Activated CD8-positive, alpha-beta memory T cell treated with anti-CD3 and anti-CD28 coated beads for 1 hour (primary cell): ENCODE data around the gene ALDH1L1.
"Not testable (repeated sequence)": the region's sequence is repeated elsewhere in the genome, so short reads cannot be mapped to it uniquely, and the experiment has no call there.

ENCODE experiments used
- DNase-seq, 2 donors: peaks; one replicate each; pipeline ENCODE4 v3.0.0-alpha.2; 2020; ENCODE audit warnings: low read depth in 1 of 2; ENCODE audit errors: extremely low read depth in 1 of 2

Gene ALDH1L1

GRCh38 chr3:126085841-126086240, 94.5 kb downstream of the ALDH1L1 start:
- DNase-seq: no peak

GRCh38 chr3:126085276-126085675, 95.1 kb downstream of the ALDH1L1 start:
- no peak for DNase-seq

GRCh38 chr3:126084768-126085180, 95.6 kb downstream of the ALDH1L1 start:
- DNase-seq: no peak

- peak; percentile 37 to 73 for DNase-seq
Observed at GRCh38 chr3:126083913-126084767, 96.2 kb downstream of the ALDH1L1 start, which contains the start of gene SLC41A3. TSS of gene SLC41A3 (minus strand) at chr3:126084124. CDS start at chr3:126068219, 15,905 bp downstream.

GRCh38 chr3:126083511-126083912, 96.9 kb downstream of the ALDH1L1 start:
- DNase-seq: peak in 1 of 2 donors; percentile 12

GRCh38 chr3:126083138-126083445, 97.3 kb downstream of the ALDH1L1 start:
- DNase-seq: no peak

GRCh38 chr3:126082362-126083137, 97.8 kb downstream of the ALDH1L1 start:
- no peak for DNase-seq

GRCh38 chr3:126081618-126082361, 98.6 kb downstream of the ALDH1L1 start:
- DNase-seq: no peak

- no peak for DNase-seq
Observed at GRCh38 chr3:126080970-126081369, 99.4 kb downstream of the ALDH1L1 start.

GRCh38 chr3:126078866-126079265, 101.5 kb downstream of the ALDH1L1 start:
- no peak for DNase-seq

- no peak for DNase-seq
Observed at GRCh38 chr3:126077754-126078153, 102.6 kb downstream of the ALDH1L1 start.

GRCh38 chr3:126076140-126076539, 104.2 kb downstream of the ALDH1L1 start:
- no peak for DNase-seq

- DNase-seq: no peak
Observed at GRCh38 chr3:126070146-126070545, 110.2 kb downstream of the ALDH1L1 start.

GRCh38 chr3:126067959-126068358, 112.4 kb downstream of the ALDH1L1 start:
- no peak for DNase-seq

- not testable (repeated sequence) for DNase-seq
Observed at GRCh38 chr3:126066676-126067075, 113.7 kb downstream of the ALDH1L1 start.

- DNase-seq: no peak
Observed at GRCh38 chr3:126065876-126066275, 114.5 kb downstream of the ALDH1L1 start.

- DNase-seq: no peak
Observed at GRCh38 chr3:126064627-126065258, 115.6 kb downstream of the ALDH1L1 start.

GRCh38 chr3:126063358-126063965, 116.9 kb downstream of the ALDH1L1 start:
- no peak for DNase-seq

GRCh38 chr3:126061301-126062032, 118.9 kb downstream of the ALDH1L1 start:
- DNase-seq: no peak
